ENCODE results near the gene CAMSAP3. TPM values are rescaled to one million over a fixed set of nuclear protein-coding genes. Genes with fewer than 3 reads are reported as not detected.
"Not testable (repeated sequence)": the region's sequence is repeated elsewhere in the genome, so short reads cannot be mapped to it uniquely, and the experiment has no call there.

CAMSAP3 gene
- polyA plus RNA-seq, 3 donors, result 12.3 to 15.4 (median 12.5) TPM

DNA sequence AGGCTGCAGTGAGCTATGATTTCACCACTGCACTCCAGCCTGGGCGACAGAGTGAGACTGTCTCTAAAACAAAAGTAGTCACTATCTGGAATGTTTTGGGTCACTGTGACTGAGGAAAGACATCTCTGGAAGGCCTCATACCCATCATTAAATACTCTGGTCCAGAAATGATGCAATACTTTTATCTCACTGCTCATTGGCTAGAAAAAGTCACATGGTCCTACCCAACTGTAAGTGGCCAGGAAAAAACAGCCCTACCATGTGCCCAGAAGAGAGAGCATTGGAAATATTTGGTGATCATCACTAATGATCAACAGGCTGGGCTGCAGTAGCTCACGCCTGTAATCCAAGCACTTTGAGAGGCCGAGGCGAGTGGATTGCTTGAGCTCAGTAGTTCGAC is 30.3 kb upstream of the CAMSAP3 start:
- no peak for DNase-seq (ENCODE audit: low read depth in 3 of 3, low spot score in 2 of 3)

GRCh38 chr19:7570761-7571160 is 24.9 kb upstream of the CAMSAP3 start:
- no peak for DNase-seq (ENCODE audit: low read depth in 3 of 3, low spot score in 2 of 3)

GRCh38 chr19:7575434-7576040 is 20.1 kb upstream of the CAMSAP3 start:
- no peak for DNase-seq (ENCODE audit: low read depth in 3 of 3, low spot score in 2 of 3)

DNA sequence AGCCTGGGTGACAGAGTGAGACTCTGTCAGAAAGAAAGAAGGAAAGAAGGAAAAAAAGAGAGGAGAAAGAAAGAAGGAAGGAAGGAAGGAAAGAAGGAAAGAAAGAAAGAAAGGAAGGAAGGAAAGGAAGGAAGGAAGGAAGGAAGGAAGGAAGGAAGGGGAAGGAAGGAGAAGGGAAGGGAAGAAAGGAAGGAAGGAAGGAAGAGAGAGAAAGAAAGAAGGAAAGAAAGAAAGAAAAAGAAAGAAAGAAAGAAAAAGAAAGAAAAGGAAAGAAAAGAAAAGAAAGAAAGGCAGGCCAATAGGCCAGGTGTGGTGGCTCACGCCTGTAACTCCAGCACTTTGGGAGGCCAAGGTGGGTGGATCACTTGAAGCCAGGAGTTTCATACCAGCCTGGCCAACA is 18.2 kb upstream of the CAMSAP3 start:
- DNase-seq (ENCODE audit: low read depth in 3 of 3, low spot score in 2 of 3), result not testable (repeated sequence)

- DNase-seq (ENCODE audit: low read depth in 3 of 3, low spot score in 2 of 3), result no peak
These were observed 17.5 kb upstream of the CAMSAP3 start for GRCh38 chr19:7578127-7578526.

DNA sequence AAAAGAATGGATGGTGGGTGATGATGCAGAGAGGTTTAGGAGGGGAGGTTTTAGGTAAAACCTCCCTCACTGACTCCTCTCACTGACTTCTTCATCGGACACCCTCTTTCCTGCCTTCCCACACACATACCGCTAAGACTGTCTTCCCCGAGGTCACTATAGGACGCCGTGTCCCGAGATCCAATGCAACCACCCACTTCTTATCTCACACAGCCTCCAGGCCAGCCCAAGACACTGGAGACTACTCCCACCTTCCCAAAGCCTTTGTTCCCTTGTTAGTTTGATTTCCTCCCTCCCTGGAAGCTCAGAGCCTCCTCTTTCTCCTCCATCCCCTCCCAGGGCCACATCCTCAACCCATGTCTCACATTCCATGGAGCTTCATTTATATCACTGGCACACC is 16.5 kb upstream of the CAMSAP3 start:
- no peak for DNase-seq (ENCODE audit: low read depth in 3 of 3, low spot score in 2 of 3)

DNA sequence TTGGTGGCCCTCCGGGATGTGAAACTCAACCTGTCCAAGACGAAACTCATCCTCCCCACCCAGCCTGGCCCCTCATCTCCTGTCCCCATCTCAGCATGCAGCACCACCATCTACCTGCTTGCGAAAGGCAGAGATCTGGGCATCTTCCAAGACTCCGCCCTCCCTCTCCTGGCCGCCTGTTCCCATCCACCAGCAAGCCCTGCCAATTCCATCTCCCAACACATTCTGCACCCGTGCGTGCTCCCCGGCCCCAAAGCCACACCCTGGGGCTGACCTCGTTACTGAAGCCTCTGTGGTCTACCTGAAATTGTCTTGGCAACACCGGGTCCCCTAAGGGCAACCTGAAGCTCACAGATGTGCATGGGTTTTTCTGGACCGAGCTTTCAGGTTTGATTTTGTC is 13.2 kb upstream of the CAMSAP3 start:
- no peak for DNase-seq (ENCODE audit: low read depth in 3 of 3, low spot score in 2 of 3)

GRCh38 chr19:7589822-7590221 is 5.8 kb upstream of the CAMSAP3 start:
- DNase-seq (ENCODE audit: low read depth in 3 of 3, low spot score in 2 of 3), result no peak

- DNase-seq (ENCODE audit: low read depth in 3 of 3, low spot score in 2 of 3), result no peak
These were observed 5.4 kb upstream of the CAMSAP3 start for GRCh38 chr19:7590256-7590655.

DNA sequence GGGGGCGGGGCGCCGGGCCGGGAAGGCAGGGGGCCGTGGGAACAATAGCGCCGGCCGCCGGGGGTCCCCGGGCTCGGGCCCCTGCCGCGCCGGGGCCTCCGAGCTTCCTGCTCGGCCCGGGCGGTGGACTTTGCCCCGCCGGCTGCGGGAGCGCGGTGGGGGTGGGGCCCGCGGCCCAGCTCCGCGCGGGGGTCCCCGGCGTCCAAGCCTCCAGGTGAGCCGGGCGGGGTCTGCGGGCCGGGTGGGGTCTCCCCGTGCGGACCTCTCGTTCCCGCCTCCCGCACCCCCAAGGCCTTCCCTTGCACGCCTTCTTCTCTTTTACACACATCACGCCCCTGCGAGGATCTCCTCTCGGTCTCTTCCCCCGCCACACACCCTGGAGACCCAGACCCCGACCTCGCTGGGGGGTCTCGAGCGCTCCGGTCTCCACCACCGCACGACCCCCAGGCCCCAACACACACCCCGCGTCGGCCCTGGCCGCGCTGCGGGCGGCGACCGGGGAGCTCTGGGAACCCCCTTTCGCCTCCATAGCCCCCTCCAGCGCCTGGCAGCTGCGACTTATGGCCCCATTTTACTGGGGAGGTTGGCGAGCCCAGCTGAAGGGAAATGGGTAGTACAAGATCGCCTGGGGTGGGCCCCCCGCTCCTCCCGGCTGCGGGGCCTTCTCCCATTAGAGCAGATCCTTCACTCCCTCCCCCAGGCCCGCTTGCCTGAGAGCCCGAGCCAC is 711 bp downstream of the CAMSAP3 start:
- DNase-seq (ENCODE audit: low read depth in 3 of 3, low spot score in 2 of 3), result no peak

DNA sequence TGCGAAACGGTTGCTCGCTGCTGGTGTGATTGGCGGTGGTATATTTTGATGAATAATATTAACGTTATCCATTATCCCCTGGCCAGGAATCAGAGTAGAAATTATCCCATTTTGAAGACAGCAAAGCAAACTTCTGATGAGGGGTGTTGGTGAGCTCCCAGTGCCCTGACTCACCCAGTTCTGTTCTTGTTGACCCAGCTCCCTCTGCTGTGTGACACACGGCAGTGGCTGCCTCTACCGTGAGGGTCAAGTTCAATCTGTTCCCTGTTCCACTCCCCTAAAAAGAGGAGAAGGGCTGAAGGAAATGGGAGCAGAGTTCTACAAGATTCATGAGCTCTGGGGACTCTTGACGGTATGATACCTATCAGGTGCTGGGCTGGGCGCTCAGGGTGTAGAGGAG is 2.0 kb downstream of the CAMSAP3 start:
- no peak for DNase-seq (ENCODE audit: low read depth in 3 of 3, low spot score in 2 of 3)

DNA sequence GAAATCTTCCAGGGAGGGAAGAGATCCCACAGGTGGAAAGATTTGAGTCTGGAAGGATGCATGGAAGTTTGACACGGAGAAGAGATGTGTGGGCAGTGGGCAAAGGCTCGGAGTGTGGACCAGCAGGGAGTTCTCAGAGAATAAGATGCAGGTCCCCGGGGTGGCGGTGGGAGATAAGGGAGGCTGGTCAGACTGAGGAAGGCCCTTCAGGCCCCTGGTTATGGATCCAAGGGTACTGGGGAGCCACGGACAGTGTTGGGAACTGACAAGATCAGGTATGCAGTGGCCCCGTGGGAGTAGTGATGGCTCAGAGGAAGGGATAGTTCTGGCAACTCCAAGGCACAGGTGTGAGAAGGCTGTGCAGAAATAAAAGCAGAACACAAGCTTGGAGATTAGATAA is 2.5 kb downstream of the CAMSAP3 start:
- no peak for DNase-seq (ENCODE audit: low read depth in 3 of 3, low spot score in 2 of 3)

DNA sequence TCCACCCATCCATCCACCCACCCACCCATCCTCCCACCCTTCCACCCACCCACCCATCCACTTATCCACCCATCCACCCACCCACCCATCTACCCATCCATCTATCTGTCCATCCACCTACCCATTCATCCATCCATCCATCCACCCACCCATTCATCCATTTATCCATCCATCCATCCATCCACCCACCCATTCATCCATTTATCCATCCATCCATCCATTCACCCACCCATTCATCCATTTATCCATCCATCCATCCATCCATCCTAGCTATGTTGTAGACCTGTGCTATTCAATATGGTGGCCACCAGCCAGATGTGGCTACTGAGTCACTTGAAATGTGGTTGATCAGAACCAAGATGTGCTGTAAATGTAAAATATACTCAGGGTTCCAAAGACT is 5.1 kb downstream of the CAMSAP3 start:
- no peak for DNase-seq (ENCODE audit: low read depth in 3 of 3, low spot score in 2 of 3)

DNA sequence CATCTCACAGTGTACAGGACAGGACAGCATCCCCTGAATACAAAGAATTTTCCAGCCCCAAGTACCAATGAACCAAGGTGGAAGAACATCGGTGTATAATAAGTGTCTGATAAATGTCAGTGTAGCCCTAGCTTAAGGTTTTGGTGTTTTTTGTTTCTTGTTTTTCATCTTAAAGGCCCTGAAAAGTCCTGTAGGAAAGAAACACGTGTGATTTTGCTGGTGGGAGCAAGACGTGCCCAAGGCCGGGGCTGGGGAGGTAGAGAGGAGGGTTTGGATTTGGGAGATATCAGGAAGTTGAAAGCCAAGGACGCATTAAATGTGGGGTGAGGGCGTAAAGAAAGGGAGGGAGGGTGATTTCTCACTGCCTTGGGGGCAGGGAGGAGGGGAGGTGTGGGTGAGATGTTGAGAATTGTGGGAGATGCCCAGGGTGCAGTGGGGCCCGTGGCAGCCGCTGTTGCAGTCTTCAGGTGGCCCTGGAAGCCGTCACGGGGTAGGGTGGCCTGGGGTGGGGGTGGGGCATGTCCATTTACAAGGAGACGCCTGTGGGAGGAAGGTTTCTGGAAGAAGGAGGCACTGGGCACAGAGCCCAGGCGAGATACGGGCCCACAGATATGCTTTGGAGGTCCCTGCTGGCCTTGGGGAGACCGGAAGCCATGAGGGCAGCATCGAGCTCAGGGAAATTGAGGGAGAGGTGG is 6.7 kb downstream of the CAMSAP3 start:
- no peak for DNase-seq (ENCODE audit: low read depth in 3 of 3, low spot score in 2 of 3)

GRCh38 chr19:7602935-7603497 is 7.4 kb downstream of the CAMSAP3 start:
- no peak for DNase-seq (ENCODE audit: low read depth in 3 of 3, low spot score in 2 of 3)

- DNase-seq (ENCODE audit: low read depth in 3 of 3, low spot score in 2 of 3), result no peak
These were observed 8.3 kb downstream of the CAMSAP3 start for GRCh38 chr19:7603919-7604318.

DNA sequence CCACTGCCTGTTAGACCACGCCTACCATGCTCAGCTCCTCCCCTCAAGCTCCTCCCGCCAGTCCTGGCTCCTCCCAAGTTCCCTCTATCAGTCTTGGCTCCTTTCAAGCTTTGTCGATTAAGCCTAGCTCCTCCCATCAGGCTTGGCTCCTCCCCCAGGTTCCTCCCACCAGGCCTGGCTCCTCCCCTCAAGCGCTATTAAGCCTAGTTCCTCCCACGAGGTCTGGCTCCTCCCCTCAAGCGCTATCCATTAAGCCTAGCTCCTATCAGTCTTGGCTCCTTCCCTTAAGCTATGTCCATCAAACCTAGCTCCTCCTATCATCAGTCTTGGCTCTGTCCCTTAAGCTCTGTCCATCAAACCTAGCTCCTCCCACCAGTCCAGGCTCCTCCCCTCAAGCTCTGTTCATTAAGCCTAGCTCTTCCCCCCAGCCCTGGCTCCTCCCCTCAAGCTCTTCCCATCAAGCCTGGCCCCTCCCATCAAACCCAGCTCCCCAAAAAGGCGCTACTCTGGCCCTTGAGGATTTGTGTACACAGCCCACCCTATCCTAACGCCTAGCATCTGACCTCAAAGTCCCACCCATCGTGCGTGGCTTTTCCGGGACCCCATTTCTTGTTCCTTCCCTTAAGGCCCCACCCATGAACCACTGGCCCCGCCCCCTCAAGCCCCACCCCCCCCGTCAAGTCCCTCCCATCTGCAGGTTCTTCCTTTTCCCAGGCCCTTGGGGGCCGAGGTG is 10.0 kb downstream of the CAMSAP3 start:
- no peak for DNase-seq (ENCODE audit: low read depth in 3 of 3, low spot score in 2 of 3)

DNA sequence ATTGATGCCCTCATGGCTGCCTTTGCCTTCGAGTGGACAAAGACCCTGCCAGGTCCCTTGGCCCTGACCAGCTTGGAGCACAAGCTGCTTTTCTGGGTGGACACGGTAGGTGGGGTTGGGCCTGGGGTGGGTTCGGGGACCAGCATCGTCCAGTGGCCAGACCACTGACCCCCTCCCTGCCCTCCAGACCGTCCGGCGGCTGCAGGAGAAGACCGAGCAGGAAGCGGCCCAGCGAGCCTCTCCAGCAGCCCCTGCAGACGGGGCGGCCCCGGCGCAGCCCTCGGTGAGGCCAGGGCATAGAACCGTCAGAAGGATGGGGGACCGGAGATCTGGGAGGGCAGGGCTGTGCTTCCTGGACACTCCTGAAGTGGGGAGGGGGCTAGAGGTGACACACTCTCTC is 10.6 kb downstream of the CAMSAP3 start:
- DNase-seq (ENCODE audit: low read depth in 3 of 3, low spot score in 2 of 3), result no peak

- DNase-seq (ENCODE audit: low read depth in 3 of 3, low spot score in 2 of 3), result no peak
These were observed 11.7 kb downstream of the CAMSAP3 start for GRCh38 chr19:7607212-7607873.

DNA sequence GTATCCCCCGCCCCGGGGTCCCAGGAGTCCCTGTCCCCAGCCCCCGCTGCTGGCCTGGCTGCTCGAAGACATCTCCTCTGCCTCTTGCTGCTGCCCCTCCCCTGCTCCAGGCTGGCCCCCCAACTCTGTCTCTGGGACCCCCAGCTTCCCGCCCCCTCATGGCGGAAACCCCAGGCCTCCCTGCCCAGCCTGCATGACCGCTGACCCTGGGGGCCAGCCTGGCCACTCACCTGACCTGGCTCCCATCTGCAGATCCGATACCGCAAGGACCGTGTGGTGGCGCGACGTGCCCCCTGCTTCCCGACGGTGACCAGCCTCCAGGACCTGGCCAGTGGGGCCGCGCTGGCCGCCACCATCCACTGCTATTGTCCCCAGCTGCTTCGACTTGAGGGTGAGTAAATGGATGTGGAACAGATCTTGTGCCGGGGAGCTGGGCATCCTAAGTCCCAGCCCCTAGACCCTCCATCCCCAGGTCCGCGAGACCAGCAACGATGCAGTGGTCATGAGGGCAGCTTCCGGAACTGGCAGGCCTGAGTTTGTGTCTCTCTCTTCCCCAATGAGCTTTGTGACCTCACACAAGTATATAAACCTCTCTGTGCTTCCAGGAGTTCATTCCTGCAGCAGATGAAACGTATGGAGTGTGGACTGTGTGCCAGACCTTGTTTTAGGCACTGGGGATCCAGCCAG is 12.4 kb downstream of the CAMSAP3 start:
- no peak for DNase-seq (ENCODE audit: low read depth in 3 of 3, low spot score in 2 of 3)

Measured in right renal cortex interstitium (tissue), 3 donors.